GM12878 (cell line): Measurements from ENCODE around the gene AMOTL1. TPM values are rescaled to one million over a fixed set of nuclear protein-coding genes. Genes with fewer than 3 reads are reported as not detected.

Experiments used
- ATAC-seq: fragments of 200-7000 bp; cut with Tn5 transposase; 3 replicates; pipeline ENCODE4 v1.9.1; 2020; ENCODE audit warnings: mild to moderate bottlenecking, moderate library complexity
- BruUV-seq: library from RNA; stranded (reverse); fragments of 400-500 nt; replicated peaks from 2 replicates; lab custom pipeline; 2021; lab: Mats Ljungman, UMichigan
- CTCF ChIA-PET: fragments of 300-600 bp; sonication (Branson Sonifier 250); formaldehyde crosslinking; extraction: SDS; loops from one replicate; lab custom pipeline; 2021; ENCODE audit warnings: inconsistent platforms; lab: Yijun Ruan, JAX
- POLR2A ChIA-PET: fragments of 350-600 bp; formaldehyde crosslinking; extraction: SDS; loops from one replicate; lab custom pipeline; 2021; ENCODE audit warnings: inconsistent platforms; lab: Charles Lee
- RAD21 ChIA-PET: fragments of 300-600 bp; sonication (Branson Sonifier 250); formaldehyde crosslinking; loops from one replicate; lab custom pipeline; 2023; ENCODE audit warnings: antibody characterized with exemption; ENCODE audit not compliant: unreplicated experiment; lab: Charles Lee
- SMC1A ChIA-PET: fragments of 300-600 bp; sonication (Branson Sonifier 250); formaldehyde crosslinking; loops from one replicate; lab custom pipeline; 2023; ENCODE audit not compliant: unreplicated experiment, uncharacterized antibody; lab: Charles Lee
- DNase-seq: peaks from one replicate; pipeline ENCODE4 v3.0.0-alpha.2; 2011; ENCODE audit warnings: low read depth, low spot score
- FAIRE-seq: peaks from 3 replicates; lab custom pipeline; 2011; peaks lifted over from hg19 to GRCh38; lab: Jason Lieb, UNC
- H2AFZ ChIP-seq: 2 replicates; pipeline ENCODE4 v1.6.0; 2011; ENCODE audit warnings: low read depth, low read length, control low read depth; ENCODE audit not compliant: control insufficient read depth
- H3K27ac ChIP-seq: 2 replicates; pipeline ENCODE4 v1.5.1; 2011; ENCODE audit warnings: control low read depth; ENCODE audit not compliant: control insufficient read depth, insufficient read depth
- H3K27me3 ChIP-seq, 2 experiments: replicated peaks in 1 of 2; 2 replicates each; pipeline versions ENCODE4 v1.6.0 to v1.6.1; 2011; ENCODE audit warnings: low read length in 1 of 2; ENCODE audit not compliant: control insufficient read depth in 2 of 2, insufficient read depth in 2 of 2
- H3K36me3 ChIP-seq, 2 experiments: 2 replicates each; pipeline ENCODE4 v1.5.1; 2011; ENCODE audit warnings: low read length in 1 of 2; ENCODE audit not compliant: control insufficient read depth in 2 of 2, insufficient read depth in 2 of 2
- H3K4me1 ChIP-seq: 2 replicates; pipeline ENCODE4 v1.6.1; 2011; ENCODE audit warnings: mild to moderate bottlenecking, low read length, moderate library complexity, mixed read lengths; ENCODE audit not compliant: control insufficient read depth, insufficient read depth
- H3K4me2 ChIP-seq: 2 replicates; pipeline ENCODE4 v1.6.0; 2011; ENCODE audit warnings: control low read depth; ENCODE audit not compliant: control insufficient read depth, insufficient read depth
- H3K4me3 ChIP-seq: fragments of 200-600 bp; sonication (generic); 2 replicates; pipeline ENCODE4 v1.5.1; 2016
- H3K79me2 ChIP-seq: 2 replicates; pipeline ENCODE4 v1.6.0; 2011; ENCODE audit warnings: low read length; ENCODE audit not compliant: control insufficient read depth, insufficient read depth
- H3K9ac ChIP-seq: 2 replicates; pipeline ENCODE4 v1.8.0; 2011; ENCODE audit warnings: low read length, control low read depth, mixed read lengths; ENCODE audit not compliant: control insufficient read depth, insufficient read depth
- H3K9me3 ChIP-seq: replicated peaks from 3 replicates; pipeline ENCODE4 v1.5.1; 2011; ENCODE audit warnings: mild to moderate bottlenecking, low read length; ENCODE audit not compliant: control insufficient read depth, insufficient read depth
- H4K20me1 ChIP-seq: 2 replicates; pipeline ENCODE4 v1.6.0; 2011; ENCODE audit not compliant: control insufficient read depth, insufficient read depth
- ATF2 ChIP-seq: IDR thresholded peaks from 2 replicates; pipeline ENCODE4 v1.6.1; 2012; ENCODE audit warnings: low read length, inconsistent platforms
- FOXM1 ChIP-seq: IDR thresholded peaks from 2 replicates; pipeline ENCODE4 v1.6.1; 2012; ENCODE audit warnings: low read depth, mild to moderate bottlenecking, inconsistent platforms, low read length, moderate library complexity
- TCF7 ChIP-seq: IDR thresholded peaks from 2 replicates; pipeline ENCODE4 v1.6.1; 2014; ENCODE audit warnings: antibody characterized with exemption, borderline replicate concordance
- YBX1 ChIP-seq: fragments of 450-650 bp; IDR thresholded peaks from 2 replicates; pipeline ENCODE4 v1.6.1; 2016; ENCODE audit warnings: antibody characterized with exemption
- ZBED1 ChIP-seq: IDR thresholded peaks from 2 replicates; pipeline ENCODE4 v1.6.1; 2016; ENCODE audit warnings: borderline replicate concordance
- ZNF384 ChIP-seq: IDR thresholded peaks from 2 replicates; pipeline ENCODE4 v1.6.1; 2012; ENCODE audit warnings: low read depth, mild to moderate bottlenecking, low read length, improper control_type of control experiment, borderline replicate concordance
- WGBS: methylation state at CpG from one replicate; pipeline ENCODE4 v1.1.6; 2016; ENCODE audit warnings: low lambda C conversion rate; ENCODE audit not compliant: insufficient replicate concordance, insufficient coverage; ENCODE audit errors: missing lambda C conversion rate; 5-methylcytosine and 5-hydroxymethylcytosine counted together
- in situ Hi-C: fragments of 300-500 bp; cut with MboI; formaldehyde crosslinking; loops from 9 replicates; pipeline ENCODE4 v1.14.3; 2018; ENCODE audit warnings: mixed read lengths
- intact Hi-C: fragments of 100-400 bp; cut with micrococcal nuclease; formaldehyde crosslinking; loops from one replicate; pipeline ENCODE4 v1.14.2; 2022; ENCODE audit not compliant: unreplicated experiment
- polyA plus RNA-seq, 11 experiments: library from polyadenylated mRNA; depleted of rRNA in 4 of 11; unstranded in 6 of 11; stranded (reverse) in 5 of 11; fragments of >200 nt; fragmentation: Nextera tagmentation in 4 of 11; fragmentation: Illumina TruSeq in 1 of 11; extraction: Ambion mirVana in 4 of 11; extraction: Trizol in 1 of 11; gene quantifications; 1 replicate in 1 of 11; 2 replicates in 10 of 11; pipeline versions ENCODE4 v1.2.1 to v1.2.3, GENCODE V29; 2011 to 2016; ENCODE audit warnings: inconsistent platforms in 2 of 11, missing spikeins in 2 of 11, low read depth in 1 of 11
- total RNA-seq, 4 experiments: library from RNA; depleted of rRNA in 3 of 4; stranded (reverse); fragments of >200 nt in 3 of 4; fragmentation: Illumina TruSeq in 1 of 4; extraction: Trizol in 1 of 4; gene quantifications; 2 replicates each; pipeline versions ENCODE4 v1.2.1 to v1.2.3, GENCODE V29; 2013 to 2021
- TF ChIP-seq, protein P1 (sequence below), 3 experiments: IDR thresholded peaks in 2 of 3; conservative IDR thresholded peaks in 1 of 3; 2 replicates each; pipeline ENCODE4 v1.5.1; 2011; ENCODE audit warnings: low read depth in 3 of 3, low read length in 3 of 3, mild to moderate bottlenecking in 3 of 3, control low read depth in 2 of 3, moderate library complexity in 2 of 3, inconsistent platforms in 1 of 3, mixed read lengths in 1 of 3; ENCODE audit not compliant: control insufficient read depth in 2 of 3, insufficient read depth in 1 of 3; ENCODE audit errors: extremely low read depth in 1 of 3

The AMOTL1 gene
- total and polyA plus RNA-seq, 10 of the 15 experiments (the other 5 are each of a cell fraction or from before 2014, with no cell fraction given), result under 0.01 to 0.41 (median 0.01) TPM; not detected in 7

DNA sequence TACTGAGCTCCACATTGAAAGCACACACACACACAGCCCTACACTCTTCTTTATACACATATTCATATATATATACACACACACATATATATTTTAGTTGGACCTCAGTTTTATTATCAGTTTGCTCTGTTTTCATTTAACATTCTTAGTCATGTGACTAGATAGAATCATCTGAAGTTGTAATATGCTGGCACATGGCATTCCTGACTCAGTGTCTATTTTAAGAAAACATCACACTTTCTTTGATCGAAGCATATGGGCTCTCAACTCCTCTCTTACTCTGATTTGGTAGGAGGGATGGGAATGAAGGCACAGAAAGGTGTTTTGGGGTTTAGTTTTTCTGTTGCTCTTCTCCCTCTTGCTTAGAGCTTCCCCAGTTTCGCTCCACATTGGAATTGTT, 24.8 kb downstream of the AMOTL1 start:
- BruUV-seq, result no TSS peak
- Histone ChIP-seq H3K9me3 (no peaks in the 10 kb centered on the region), H3K9ac (no peak overlapping the region), H4K20me1 (no peaks in the 10 kb centered on the region), H3K4me1 (no peaks in the 10 kb centered on the region), H3K27ac (no peak overlapping the region), H3K4me2 (no peak overlapping the region), H3K79me2 (no peaks in the 10 kb centered on the region), H3K36me3 (no peaks in the 10 kb centered on the region), H3K27me3 (peaks cover 0 to 3% of the 10 kb centered on the region in 2 experiments; a peak in 2 of 4 replicates), H2AFZ (no peak overlapping the region)
- POLR2A ChIA-PET, result no interaction called here
- intact Hi-C loops, result no loop called here
- SMC1A ChIA-PET, result no interaction called here
- FAIRE-seq (no peak), ATAC-seq (no peak), DNase-seq (no peak)
- WGBS, result 0% methylated on average over 2 of the region's 2 CpGs
- in situ Hi-C loops, result no loop called here
- CTCF ChIA-PET, result no interaction called here
- no peak for TF ChIP-seq ATF2
- TF ChIP-seq TCF7, result no peak
- TF ChIP-seq ZNF384, result no peak
- TF ChIP-seq ZBED1, result no peak
- TF ChIP-seq, protein P1, sequence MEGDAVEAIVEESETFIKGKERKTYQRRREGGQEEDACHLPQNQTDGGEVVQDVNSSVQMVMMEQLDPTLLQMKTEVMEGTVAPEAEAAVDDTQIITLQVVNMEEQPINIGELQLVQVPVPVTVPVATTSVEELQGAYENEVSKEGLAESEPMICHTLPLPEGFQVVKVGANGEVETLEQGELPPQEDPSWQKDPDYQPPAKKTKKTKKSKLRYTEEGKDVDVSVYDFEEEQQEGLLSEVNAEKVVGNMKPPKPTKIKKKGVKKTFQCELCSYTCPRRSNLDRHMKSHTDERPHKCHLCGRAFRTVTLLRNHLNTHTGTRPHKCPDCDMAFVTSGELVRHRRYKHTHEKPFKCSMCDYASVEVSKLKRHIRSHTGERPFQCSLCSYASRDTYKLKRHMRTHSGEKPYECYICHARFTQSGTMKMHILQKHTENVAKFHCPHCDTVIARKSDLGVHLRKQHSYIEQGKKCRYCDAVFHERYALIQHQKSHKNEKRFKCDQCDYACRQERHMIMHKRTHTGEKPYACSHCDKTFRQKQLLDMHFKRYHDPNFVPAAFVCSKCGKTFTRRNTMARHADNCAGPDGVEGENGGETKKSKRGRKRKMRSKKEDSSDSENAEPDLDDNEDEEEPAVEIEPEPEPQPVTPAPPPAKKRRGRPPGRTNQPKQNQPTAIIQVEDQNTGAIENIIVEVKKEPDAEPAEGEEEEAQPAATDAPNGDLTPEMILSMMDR (IDR thresholded peaks at IDR 0.05 in 2 of 3, conservative IDR thresholded peaks at IDR 0.05 in 1 of 3; ENCODE audit: control insufficient read depth in 2 of 3, extremely low read depth in 1 of 3, insufficient read depth in 1 of 3, low read depth in 3 of 3, low read length in 3 of 3), result no peak
- TF ChIP-seq FOXM1, result no peak
- no peak for TF ChIP-seq YBX1
- TF ChIP-seq, all 136 proteins: peak for 0
- no peak overlapping the region for H3K4me3 ChIP-seq
- RAD21 ChIA-PET, result no interaction called here
